Chondrocyte (in vitro differentiated cells): ENCODE data around the gene SLC22A1. TPM values are rescaled to one million over a fixed set of nuclear protein-coding genes. Genes with fewer than 3 reads are reported as not detected.

Experiments used
- DNase-seq: peaks from one replicate; pipeline ENCODE4 v3.0.0; 2021; ENCODE audit warnings: mixed read lengths, low spot score
- H3K27ac Mint-ChIP-seq: one replicate; pipeline ENCODE4 v1.8.0; 2021; ENCODE audit warnings: mild to moderate bottlenecking, moderate library complexity, mixed read lengths; ENCODE audit not compliant: unreplicated experiment
- H3K27me3 Mint-ChIP-seq: 2 replicates; pipeline ENCODE4 v1.8.0; 2021; ENCODE audit warnings: low read depth, mixed read lengths
- H3K36me3 Mint-ChIP-seq: 2 replicates; pipeline ENCODE4 v1.8.0; 2021; ENCODE audit warnings: low read depth, mixed read lengths
- H3K4me1 Mint-ChIP-seq: 2 replicates; pipeline ENCODE4 v1.8.0; 2021; ENCODE audit warnings: low read depth, mild to moderate bottlenecking, mixed read lengths
- H3K4me3 Mint-ChIP-seq: one replicate; pipeline ENCODE4 v1.8.0; 2021; ENCODE audit warnings: mild to moderate bottlenecking, moderate library complexity, mixed read lengths; ENCODE audit not compliant: unreplicated experiment
- H3K9me3 Mint-ChIP-seq: 2 replicates; pipeline ENCODE4 v1.8.0; 2021; ENCODE audit warnings: low read depth, mixed read lengths
- total RNA-seq: library from RNA; stranded (reverse); gene quantifications from 3 replicates; pipeline ENCODE4 v1.2.1, GENCODE V29; 2021
- TF ChIP-seq, protein P1 (sequence below): fragments of 200-600 bp; sonication (generic); IDR thresholded peaks from 2 replicates; pipeline ENCODE4 v1.5.0; 2021; ENCODE audit warnings: antibody characterized with exemption, mild to moderate bottlenecking, moderate library complexity

SLC22A1 gene
- total RNA-seq, 1 donor from 2014 or later = 2.9 TPM

DNA sequence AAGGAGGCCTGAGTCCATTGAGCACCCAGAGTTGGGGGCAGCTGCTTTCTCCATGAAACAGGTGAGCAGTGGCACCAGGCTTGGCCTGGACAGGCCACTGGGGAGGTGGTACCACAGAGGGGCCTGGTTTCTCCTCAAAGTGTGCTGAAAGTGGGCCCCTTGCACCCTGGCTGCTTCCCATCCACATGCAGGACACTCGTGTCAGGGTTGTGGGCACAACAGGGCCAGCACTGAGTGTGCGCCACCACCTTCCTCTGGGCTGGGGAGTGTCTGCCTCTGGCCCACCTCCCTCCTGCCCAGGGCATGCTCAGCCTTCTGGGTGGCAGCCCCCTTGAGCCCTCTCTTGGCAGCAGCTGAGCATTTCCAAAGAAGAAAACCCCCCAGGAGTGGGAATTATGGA is 5.2 kb upstream of the SLC22A1 start:
- H3K36me3 Mint-ChIP-seq = peaks cover 14% of the 10 kb centered on the region
- DNase-seq = no peak
- TF ChIP-seq, protein P1, sequence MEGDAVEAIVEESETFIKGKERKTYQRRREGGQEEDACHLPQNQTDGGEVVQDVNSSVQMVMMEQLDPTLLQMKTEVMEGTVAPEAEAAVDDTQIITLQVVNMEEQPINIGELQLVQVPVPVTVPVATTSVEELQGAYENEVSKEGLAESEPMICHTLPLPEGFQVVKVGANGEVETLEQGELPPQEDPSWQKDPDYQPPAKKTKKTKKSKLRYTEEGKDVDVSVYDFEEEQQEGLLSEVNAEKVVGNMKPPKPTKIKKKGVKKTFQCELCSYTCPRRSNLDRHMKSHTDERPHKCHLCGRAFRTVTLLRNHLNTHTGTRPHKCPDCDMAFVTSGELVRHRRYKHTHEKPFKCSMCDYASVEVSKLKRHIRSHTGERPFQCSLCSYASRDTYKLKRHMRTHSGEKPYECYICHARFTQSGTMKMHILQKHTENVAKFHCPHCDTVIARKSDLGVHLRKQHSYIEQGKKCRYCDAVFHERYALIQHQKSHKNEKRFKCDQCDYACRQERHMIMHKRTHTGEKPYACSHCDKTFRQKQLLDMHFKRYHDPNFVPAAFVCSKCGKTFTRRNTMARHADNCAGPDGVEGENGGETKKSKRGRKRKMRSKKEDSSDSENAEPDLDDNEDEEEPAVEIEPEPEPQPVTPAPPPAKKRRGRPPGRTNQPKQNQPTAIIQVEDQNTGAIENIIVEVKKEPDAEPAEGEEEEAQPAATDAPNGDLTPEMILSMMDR = no peak

DNA sequence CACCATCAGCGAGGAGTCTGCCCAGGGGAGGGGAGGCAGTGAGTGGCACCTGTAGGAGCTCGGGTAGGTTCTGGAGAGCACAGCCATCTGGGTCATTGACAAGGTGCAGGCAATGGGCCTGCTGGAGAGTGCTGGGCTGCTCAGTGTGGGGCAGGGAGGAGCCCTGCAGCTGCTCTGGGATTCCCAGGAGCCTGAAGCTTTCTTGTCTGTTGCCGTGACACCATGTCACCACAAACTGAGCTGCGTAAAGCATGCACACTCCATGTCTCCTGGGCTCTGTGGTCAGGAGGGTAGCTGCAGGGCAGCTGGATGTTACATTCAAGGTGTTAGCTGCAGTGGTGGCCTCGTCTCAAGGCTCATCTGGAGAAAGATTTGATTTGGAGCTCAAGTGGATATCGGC is 4.5 kb upstream of the SLC22A1 start:
- no peak for DNase-seq
- Mint-ChIP-seq H3K27me3 (no peaks in the 10 kb centered on the region), H3K4me1 (peaks cover 10% of the 10 kb centered on the region), H3K9me3 (no peaks in the 10 kb centered on the region), H3K36me3 (peaks cover 14% of the 10 kb centered on the region), H3K27ac (no peak overlapping the region), H3K4me3 (no peak overlapping the region)
- TF ChIP-seq, protein P1 = no peak

More for the DNA sequence above, 5.2 kb upstream of the SLC22A1 start:
- Mint-ChIP-seq H3K4me1 (peaks cover 10% of the 10 kb centered on the region), H3K4me3 (no peak overlapping the region), H3K9me3 (no peaks in the 10 kb centered on the region), H3K27me3 (no peaks in the 10 kb centered on the region), H3K27ac (no peak overlapping the region)

DNA sequence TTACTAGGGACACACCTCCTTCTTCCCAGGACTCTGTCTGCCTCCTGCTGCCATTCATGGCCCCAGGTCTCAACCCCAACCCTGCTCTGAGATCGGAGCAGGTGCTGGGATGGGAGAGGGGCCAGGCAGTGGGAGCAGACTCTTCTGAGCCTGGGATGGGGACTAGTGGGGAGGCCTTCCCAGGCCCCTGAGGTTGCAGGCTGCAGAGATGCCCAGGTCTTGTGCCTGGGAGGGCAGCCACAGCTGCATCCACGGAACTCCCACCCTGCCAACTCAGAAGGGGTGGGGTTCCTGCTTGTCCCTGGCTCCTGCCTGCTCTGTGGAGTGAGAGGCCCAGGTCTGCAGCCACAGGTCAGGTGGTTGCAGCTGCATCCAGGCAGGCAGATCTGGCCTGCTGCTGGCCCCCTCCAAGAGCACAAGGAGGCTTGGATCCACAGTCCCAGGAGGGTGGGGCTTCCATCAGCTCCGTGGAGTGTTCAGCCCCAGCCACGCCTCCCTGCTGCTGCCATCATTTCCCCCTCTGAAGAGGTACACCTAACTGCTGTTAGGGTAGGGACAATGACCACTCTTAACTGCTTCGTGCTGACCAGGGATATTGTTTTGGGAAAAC is 2.9 kb upstream of the SLC22A1 start:
- Mint-ChIP-seq H3K4me1 (peaks cover 10% of the 10 kb centered on the region), H3K27me3 (no peaks in the 10 kb centered on the region), H3K9me3 (no peaks in the 10 kb centered on the region), H3K36me3 (peaks cover 12% of the 10 kb centered on the region), H3K4me3 (no peak overlapping the region), H3K27ac (no peak overlapping the region)
- no peak for DNase-seq
- TF ChIP-seq, protein P1 = no peak

DNA sequence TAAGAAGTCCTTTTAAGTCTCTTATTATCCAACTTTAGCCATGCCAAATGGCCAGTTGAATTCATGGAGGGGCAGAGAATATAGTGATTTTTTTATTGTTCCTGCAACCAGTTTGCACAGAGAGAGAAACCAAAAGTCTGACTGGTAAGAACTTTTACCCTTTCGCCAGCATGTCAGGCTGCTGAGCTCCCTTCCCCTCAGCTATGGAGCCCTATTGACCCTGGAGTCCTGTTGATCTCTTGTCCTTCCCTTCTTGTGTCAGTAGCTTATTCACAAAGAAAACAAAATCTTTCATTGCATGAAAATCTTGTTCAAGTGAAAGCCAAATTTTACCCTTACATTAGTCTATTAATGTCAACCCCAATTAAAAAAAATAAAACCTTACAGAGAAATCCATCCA is 1.5 kb upstream of the SLC22A1 start:
- TF ChIP-seq, protein P1 = no peak
- no peak for DNase-seq
- Mint-ChIP-seq H3K9me3 (no peaks in the 10 kb centered on the region), H3K36me3 (peaks cover 15% of the 10 kb centered on the region), H3K27ac (no peak overlapping the region), H3K4me3 (no peak overlapping the region), H3K27me3 (no peaks in the 10 kb centered on the region), H3K4me1 (peaks cover 10% of the 10 kb centered on the region)

DNA sequence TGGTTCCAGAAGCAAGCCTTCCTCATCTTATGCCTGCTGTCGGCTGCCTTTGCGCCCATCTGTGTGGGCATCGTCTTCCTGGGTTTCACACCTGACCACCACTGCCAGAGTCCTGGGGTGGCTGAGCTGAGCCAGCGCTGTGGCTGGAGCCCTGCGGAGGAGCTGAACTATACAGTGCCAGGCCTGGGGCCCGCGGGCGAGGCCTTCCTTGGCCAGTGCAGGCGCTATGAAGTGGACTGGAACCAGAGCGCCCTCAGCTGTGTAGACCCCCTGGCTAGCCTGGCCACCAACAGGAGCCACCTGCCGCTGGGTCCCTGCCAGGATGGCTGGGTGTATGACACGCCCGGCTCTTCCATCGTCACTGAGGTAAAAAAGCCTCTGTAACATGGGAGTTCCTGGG is 366 bp downstream of the SLC22A1 start:
- Mint-ChIP-seq H3K36me3 (peaks cover 14% of the 10 kb centered on the region), H3K4me1 (peaks cover 10% of the 10 kb centered on the region), H3K9me3 (no peaks in the 10 kb centered on the region), H3K27me3 (no peaks in the 10 kb centered on the region), H3K27ac (no peak overlapping the region), H3K4me3 (no peak overlapping the region)
- TF ChIP-seq, protein P1 = no peak
- no peak for DNase-seq
